CD14-positive monocyte (primary cell): Measurements from ENCODE around the gene GGA3. TPM values are rescaled to one million over a fixed set of nuclear protein-coding genes. Genes with fewer than 3 reads are reported as not detected.
"Not testable (repeated sequence)": the region's sequence is repeated elsewhere in the genome, so short reads cannot be mapped to it uniquely, and the experiment has no call there.

ENCODE experiments used
- DNase-seq, 3 donors: peaks; one replicate each; pipeline ENCODE4 v3.0.0-alpha.2; 2011 to 2022
- H2AFZ ChIP-seq: 2 replicates; pipeline ENCODE4 v1.6.0; 2012; ENCODE audit warnings: mild to moderate bottlenecking, low read depth, low read length, inconsistent platforms; ENCODE audit not compliant: insufficient read depth, poor library complexity, severe bottlenecking
- H3K27ac ChIP-seq, 2 donors: 1 replicate in 1 of 2; 2 replicates in 1 of 2; pipeline ENCODE4 v1.5.1; 2012 to 2013; ENCODE audit warnings: low read length in 2 of 2, control low read depth in 1 of 2, inconsistent platforms in 1 of 2, low read depth in 1 of 2, mild to moderate bottlenecking in 1 of 2
- H3K27me3 ChIP-seq, 2 donors: one replicate each; pipeline versions ENCODE4 v1.6.0 to v1.6.1; 2011 to 2013; ENCODE audit warnings: low read length in 2 of 2; ENCODE audit not compliant: control insufficient read depth in 2 of 2, insufficient read depth in 2 of 2
- H3K36me3 ChIP-seq, 2 donors: replicated peaks in 1 of 2; 1 replicate in 1 of 2; 2 replicates in 1 of 2; pipeline versions ENCODE4 v1.5.1 to v1.6.1; 2012 to 2013; ENCODE audit warnings: low read length in 2 of 2, control low read depth in 1 of 2, inconsistent platforms in 1 of 2, mild to moderate bottlenecking in 1 of 2; ENCODE audit not compliant: insufficient read depth in 2 of 2, control insufficient read depth in 1 of 2
- H3K4me1 ChIP-seq, 2 donors: 1 replicate in 1 of 2; 2 replicates in 1 of 2; pipeline versions ENCODE4 v1.5.1 to v1.6.1; 2012 to 2013; ENCODE audit warnings: low read length in 2 of 2, control low read depth in 1 of 2, inconsistent platforms in 1 of 2, mild to moderate bottlenecking in 1 of 2, moderate library complexity in 1 of 2; ENCODE audit not compliant: insufficient read depth in 2 of 2, control insufficient read depth in 1 of 2
- H3K4me2 ChIP-seq: replicated peaks from 2 replicates; pipeline ENCODE3; 2012; ENCODE audit warnings: low read length, moderate library complexity, mild to moderate bottlenecking; ENCODE audit not compliant: poor library complexity, severe bottlenecking; ENCODE audit errors: extremely low read depth
- H3K4me3 ChIP-seq, 3 experiments: fragments of 200-600 bp in 1 of 3; sonication (generic) in 1 of 3; replicated peaks in 1 of 3; 1 replicate in 2 of 3; 2 replicates in 1 of 3; pipeline ENCODE4 v1.5.1; 2011 to 2013; ENCODE audit warnings: low read length in 3 of 3, mild to moderate bottlenecking in 3 of 3, control low read depth in 2 of 3, low read depth in 2 of 3, inconsistent platforms in 1 of 3, moderate library complexity in 1 of 3
- H3K79me2 ChIP-seq: 2 replicates; pipeline ENCODE4 v1.6.0; 2012; ENCODE audit warnings: mild to moderate bottlenecking, control low read depth, inconsistent platforms, low read length, moderate library complexity; ENCODE audit not compliant: insufficient read depth
- H3K9ac ChIP-seq: 2 replicates; pipeline ENCODE4 v1.6.0; 2017; ENCODE audit warnings: low read length, mild to moderate bottlenecking; ENCODE audit not compliant: insufficient read depth, poor library complexity, severe bottlenecking
- H3K9me3 ChIP-seq, 2 donors: replicated peaks in 1 of 2; 1 replicate in 1 of 2; 2 replicates in 1 of 2; pipeline versions ENCODE4 v1.5.1 to v1.6.1; 2012 to 2013; ENCODE audit warnings: low read length in 2 of 2, control low read depth in 1 of 2; ENCODE audit not compliant: control insufficient read depth in 1 of 2, insufficient read depth in 1 of 2
- H4K20me1 ChIP-seq: 2 replicates; pipeline ENCODE4 v1.6.0; 2012; ENCODE audit warnings: mild to moderate bottlenecking, low read length, control low read depth, moderate library complexity; ENCODE audit not compliant: insufficient read depth
- H3K27ac Mint-ChIP-seq, 7 donors: one replicate each; pipeline ENCODE4 v1.8.0; 2020; ENCODE audit warnings: mild to moderate bottlenecking in 7 of 7, mixed read lengths in 7 of 7, moderate library complexity in 6 of 7, inconsistent platforms in 2 of 7
- H3K27me3 Mint-ChIP-seq, 3 donors: one replicate each; pipeline ENCODE4 v1.8.0; 2021 to 2022; ENCODE audit warnings: low read depth in 3 of 3, mild to moderate bottlenecking in 3 of 3, mixed read lengths in 3 of 3, moderate library complexity in 3 of 3, inconsistent platforms in 1 of 3
- H3K36me3 Mint-ChIP-seq, 2 donors: one replicate each; pipeline ENCODE4 v1.8.0; 2020; ENCODE audit warnings: mixed read lengths in 2 of 2, inconsistent platforms in 1 of 2, mild to moderate bottlenecking in 1 of 2
- H3K4me1 Mint-ChIP-seq: one replicate; pipeline ENCODE4 v1.8.0; 2020; ENCODE audit warnings: mild to moderate bottlenecking, mixed read lengths
- H3K4me3 Mint-ChIP-seq, 2 donors: one replicate each; pipeline ENCODE4 v1.8.0; 2020; ENCODE audit warnings: mild to moderate bottlenecking in 2 of 2, mixed read lengths in 2 of 2, moderate library complexity in 1 of 2
- H3K9me3 Mint-ChIP-seq, 7 donors: one replicate each; pipeline ENCODE4 v1.8.0; 2020 to 2022; ENCODE audit warnings: mixed read lengths in 7 of 7, mild to moderate bottlenecking in 6 of 7, moderate library complexity in 6 of 7, inconsistent platforms in 2 of 7
- WGBS: methylation state at CpG from one replicate; pipeline ENCODE4 v1.1.5; 2013; ENCODE audit warnings: missing lambda C conversion rate; ENCODE audit not compliant: insufficient coverage; 5-methylcytosine and 5-hydroxymethylcytosine counted together
- intact Hi-C, 2 donors: fragments of 100-400 bp; cut with micrococcal nuclease; formaldehyde crosslinking; loops; one replicate each; pipeline versions ENCODE4 v1.15.0 to v1.15.1; 2023
- polyA plus RNA-seq, 3 donors: library from polyadenylated mRNA; depleted of rRNA in 1 of 3; unstranded in 2 of 3; stranded (reverse) in 1 of 3; fragments of 300-500 nt in 2 of 3; fragments of >200 nt in 1 of 3; fragmentation: Illumina TruSeq in 2 of 3; gene quantifications; 1 replicate in 2 of 3; 2 replicates in 1 of 3; pipeline ENCODE4 v1.2.3, GENCODE V29; 2012 to 2021
- TF ChIP-seq, protein P1 (sequence below): fragments of 200-600 bp; IDR thresholded peaks from one replicate; pipeline ENCODE4 v1.8.0; 2022; ENCODE audit warnings: antibody characterized with exemption, mild to moderate bottlenecking

GGA3 gene
- polyA plus RNA-seq, 3 donors = 4.3 to 162 (median 15.7) TPM

DNA sequence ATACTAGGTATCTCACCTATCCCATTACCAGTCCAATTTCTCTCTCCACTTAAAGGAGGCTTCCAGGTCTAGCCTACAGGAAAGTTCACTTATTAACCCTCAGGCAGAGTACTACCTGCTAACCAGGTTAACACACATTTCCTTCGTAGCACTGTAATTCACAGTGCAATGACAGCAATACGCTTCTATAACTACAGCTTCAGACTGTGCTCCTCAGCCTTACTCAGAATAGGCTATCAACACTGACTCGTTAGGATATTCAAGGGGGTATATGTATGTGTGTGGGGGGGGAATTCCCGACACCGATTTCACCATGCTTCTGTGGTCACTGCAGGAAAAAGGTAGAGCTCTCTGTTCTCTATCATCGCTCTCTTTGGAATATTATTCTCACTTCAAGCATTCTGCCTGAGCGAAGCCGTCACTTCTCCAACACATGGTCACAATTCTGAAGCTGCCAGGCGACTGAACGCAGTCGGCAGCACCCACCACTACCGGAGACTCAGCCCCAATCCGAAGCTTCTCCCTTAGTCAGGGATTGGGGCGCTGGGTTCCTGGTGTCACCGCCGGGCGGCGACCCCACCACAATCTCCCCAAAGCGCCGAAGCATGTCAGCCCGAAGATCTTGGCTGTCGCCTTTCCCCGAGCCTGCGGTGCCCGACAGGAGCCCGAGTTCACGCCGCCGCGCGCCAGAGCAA is 618 bp downstream of the GGA3 start:
- intact Hi-C loops = loop anchor here in 1 of 2 donors (2.0 to 10.0 kb wide), 3 partner anchors 56 to 324 kb away; partner anchors contain the start of genes MYO15B and NUP85
- Histone ChIP-seq H3K79me2 (peaks cover 85% of the 10 kb centered on the region), H3K9me3 (no peaks in the 10 kb centered on the region), H3K4me2 (peak overlapping the region; percentile 92), H3K27ac (peak overlapping the region; percentile 90 to 99), H4K20me1 (peaks cover 16% of the 10 kb centered on the region), H2AFZ (peak overlapping the region; percentile 94), H3K4me1 (peaks cover 40 to 48% of the 10 kb centered on the region in 2 donors), H3K27me3 (no peaks in the 10 kb centered on the region), H3K4me3 (peak overlapping the region; percentile 81 to 97 (median 89)), H3K36me3 (peaks cover 11 to 28% of the 10 kb centered on the region in 2 donors), H3K9ac (peak overlapping the region; percentile 98)
- Mint-ChIP-seq H3K27ac (peak overlapping the region; percentile 98 to 100 (median 99)), H3K4me1 (peaks cover 64% of the 10 kb centered on the region), H3K27me3 (peaks cover 0 to 2% (median 0%) of the 10 kb centered on the region in 3 donors), H3K36me3 (peaks cover 22 to 43% of the 10 kb centered on the region in 2 donors), H3K9me3 (no peaks in the 10 kb centered on the region), H3K4me3 (peak overlapping the region; percentile 98 to 99)
- peak; percentile 41 to 87 (median 49) for DNase-seq
- 0% methylated on average over 21 of the region's 31 CpGs for WGBS
- TF ChIP-seq, protein P1, sequence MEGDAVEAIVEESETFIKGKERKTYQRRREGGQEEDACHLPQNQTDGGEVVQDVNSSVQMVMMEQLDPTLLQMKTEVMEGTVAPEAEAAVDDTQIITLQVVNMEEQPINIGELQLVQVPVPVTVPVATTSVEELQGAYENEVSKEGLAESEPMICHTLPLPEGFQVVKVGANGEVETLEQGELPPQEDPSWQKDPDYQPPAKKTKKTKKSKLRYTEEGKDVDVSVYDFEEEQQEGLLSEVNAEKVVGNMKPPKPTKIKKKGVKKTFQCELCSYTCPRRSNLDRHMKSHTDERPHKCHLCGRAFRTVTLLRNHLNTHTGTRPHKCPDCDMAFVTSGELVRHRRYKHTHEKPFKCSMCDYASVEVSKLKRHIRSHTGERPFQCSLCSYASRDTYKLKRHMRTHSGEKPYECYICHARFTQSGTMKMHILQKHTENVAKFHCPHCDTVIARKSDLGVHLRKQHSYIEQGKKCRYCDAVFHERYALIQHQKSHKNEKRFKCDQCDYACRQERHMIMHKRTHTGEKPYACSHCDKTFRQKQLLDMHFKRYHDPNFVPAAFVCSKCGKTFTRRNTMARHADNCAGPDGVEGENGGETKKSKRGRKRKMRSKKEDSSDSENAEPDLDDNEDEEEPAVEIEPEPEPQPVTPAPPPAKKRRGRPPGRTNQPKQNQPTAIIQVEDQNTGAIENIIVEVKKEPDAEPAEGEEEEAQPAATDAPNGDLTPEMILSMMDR = no peak

DNA sequence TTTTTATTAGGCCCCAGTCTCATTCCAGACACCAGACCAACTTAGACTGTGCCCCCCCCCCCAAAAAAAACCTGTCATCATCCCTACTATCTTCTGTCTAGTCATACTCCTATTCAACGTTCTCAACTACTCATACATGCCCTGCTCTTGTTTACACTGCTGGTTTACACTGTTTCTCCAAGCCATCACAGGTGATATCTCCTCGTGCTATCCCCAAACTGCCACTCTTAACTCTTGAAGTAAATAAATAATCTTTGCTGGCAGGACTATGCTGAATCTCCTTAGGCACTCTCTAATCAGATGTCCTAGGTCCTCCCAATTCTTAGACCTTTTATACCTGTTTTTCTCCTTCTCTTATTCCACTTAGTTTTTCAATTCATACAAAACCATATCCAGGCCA is 4.2 kb downstream of the GGA3 start:
- H3K27me3 Mint-ChIP-seq, H3K4me3 ChIP-seq, H3K9me3 Mint-ChIP-seq, H3K27me3 ChIP-seq, H3K9me3 ChIP-seq, intact Hi-C loops, H3K9ac ChIP-seq, DNase-seq, H3K36me3 ChIP-seq, H3K4me2 ChIP-seq, H2AFZ ChIP-seq, H3K4me3 Mint-ChIP-seq, H3K27ac ChIP-seq: not testable (repeated sequence)
- peaks cover 84% of the 10 kb centered on the region for H3K4me1 Mint-ChIP-seq
- peaks cover 16 to 24% of the 10 kb centered on the region in 2 donors for H3K36me3 Mint-ChIP-seq
- Histone ChIP-seq H3K4me1 (peaks cover 29 to 35% of the 10 kb centered on the region in 2 donors), H4K20me1 (peaks cover 20% of the 10 kb centered on the region), H3K79me2 (peaks cover 71% of the 10 kb centered on the region)
- peak overlapping the region in 6 of 7 donors; percentile 26 to 92 (median 84) for H3K27ac Mint-ChIP-seq
- no CpG with 5 or more reads among the region's 2 CpGs for WGBS

DNA sequence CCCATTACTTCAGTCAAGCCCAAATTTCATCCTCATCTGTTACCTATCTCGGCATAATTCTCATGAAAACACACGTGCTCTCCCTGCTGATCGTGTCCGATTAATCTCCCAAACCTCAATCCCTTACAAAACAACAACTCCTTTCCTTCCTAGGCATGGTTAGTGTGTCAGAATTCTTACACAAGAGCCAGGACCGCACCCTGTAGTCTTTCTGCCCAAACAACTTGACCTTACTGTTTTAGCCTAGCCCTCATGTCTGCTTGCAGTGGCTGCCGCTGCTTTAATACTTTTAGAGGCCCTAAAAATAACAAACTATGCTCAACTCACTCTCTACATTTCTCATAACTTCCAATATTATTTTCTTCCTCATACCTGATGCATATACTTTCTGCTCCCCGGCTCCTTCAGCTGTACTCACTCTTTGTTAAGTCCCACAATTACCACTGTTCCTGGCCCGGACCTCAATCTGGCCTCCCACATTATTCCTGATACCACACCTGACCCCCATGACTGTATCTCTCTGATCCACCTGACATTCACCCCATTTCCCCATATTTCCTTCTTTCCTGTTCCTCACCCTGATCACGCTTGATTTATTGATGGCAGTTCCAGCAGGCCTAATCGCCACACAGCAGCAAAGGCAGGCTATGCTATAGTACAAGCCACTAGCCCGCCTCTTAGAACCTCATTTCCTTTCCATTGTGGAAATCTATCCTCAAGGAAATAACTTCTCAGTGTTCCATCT is 5.3 kb downstream of the GGA3 start:
- H2AFZ ChIP-seq, H3K9ac ChIP-seq, H3K36me3 ChIP-seq, H3K9me3 ChIP-seq, H3K27me3 ChIP-seq, H3K27ac ChIP-seq, H3K9me3 Mint-ChIP-seq, H3K27me3 Mint-ChIP-seq, H3K4me3 ChIP-seq, intact Hi-C loops, H3K4me2 ChIP-seq: not testable (repeated sequence)
- peaks cover 16 to 24% of the 10 kb centered on the region in 2 donors for H3K36me3 Mint-ChIP-seq
- H3K4me1 Mint-ChIP-seq = peaks cover 92% of the 10 kb centered on the region
- Histone ChIP-seq H3K79me2 (peaks cover 70% of the 10 kb centered on the region), H3K4me1 (peaks cover 37 to 42% of the 10 kb centered on the region in 2 donors), H4K20me1 (peaks cover 27% of the 10 kb centered on the region)
- peak overlapping the region; percentile 45 to 82 for H3K4me3 Mint-ChIP-seq
- peak overlapping the region; percentile 73 to 92 (median 85) for H3K27ac Mint-ChIP-seq
- DNase-seq = peak in 2 of 3 donors; percentile 32 to 39
- WGBS = 37% methylated on average over 3 of the region's 11 CpGs
